ENCODE data around the gene MAP4K5.
A peak's percentile ranks its signal among the peaks of the same experiment; 100 is the strongest.

Gene MAP4K5

DNA sequence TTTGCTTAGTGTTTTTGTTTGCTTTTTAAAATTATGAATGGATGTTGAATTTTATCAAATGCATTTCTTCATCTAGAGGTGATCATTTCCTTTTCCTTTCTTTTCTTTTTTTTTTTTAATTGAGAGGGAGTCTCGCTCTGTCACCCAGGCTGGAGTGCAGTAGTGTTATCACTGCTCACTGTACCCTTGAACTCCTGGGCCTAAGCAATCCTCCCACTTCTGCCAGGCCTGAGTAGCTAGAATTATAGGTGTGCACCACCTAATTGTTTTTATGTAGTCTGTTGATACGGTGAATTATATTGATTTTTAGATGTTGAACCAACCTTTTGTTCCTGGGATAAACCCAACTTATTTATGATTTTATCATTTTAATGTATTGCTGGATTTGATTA lies 134.2 kb downstream of the MAP4K5 start:
- no peak for DNase-seq

DNA sequence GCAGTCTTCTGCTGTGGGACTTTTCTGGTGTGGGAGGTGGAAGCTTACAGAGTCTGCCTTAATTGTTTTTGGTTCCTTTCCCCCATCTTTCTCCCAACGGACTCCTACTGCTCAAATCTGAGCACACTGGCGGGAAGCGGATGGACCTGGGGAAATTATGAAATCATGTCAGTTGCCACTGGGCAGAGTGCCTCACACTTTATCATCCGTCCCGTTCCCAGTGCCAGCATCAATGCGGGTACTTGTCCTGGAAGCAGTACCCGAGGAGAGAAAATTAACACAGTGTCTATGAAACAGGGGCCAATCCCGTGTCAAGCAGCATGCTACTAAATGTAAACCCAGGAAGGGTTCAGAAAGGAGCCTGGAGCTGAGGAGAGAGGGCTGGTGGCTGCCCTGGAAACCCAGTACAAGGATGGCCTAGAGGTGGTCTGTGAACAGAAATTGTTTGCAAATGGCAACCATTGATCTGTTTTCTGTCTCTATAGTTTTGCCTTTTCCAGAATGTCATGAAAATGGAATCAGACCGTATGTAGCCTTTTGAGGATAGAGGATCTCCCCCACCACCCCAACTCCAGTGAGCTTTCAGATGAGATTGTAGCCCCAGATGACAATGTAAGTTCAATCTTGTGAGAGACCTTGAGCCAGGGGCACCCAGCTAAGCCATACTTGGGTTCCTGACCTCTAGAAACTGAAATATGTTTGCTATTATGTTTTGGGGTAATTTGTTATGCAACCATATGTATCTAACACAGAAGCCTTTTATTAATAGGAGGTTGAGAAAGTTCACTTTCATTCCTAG lies 134.8 kb downstream of the MAP4K5 start:
- DNase-seq, result peak; percentile 21

DNA sequence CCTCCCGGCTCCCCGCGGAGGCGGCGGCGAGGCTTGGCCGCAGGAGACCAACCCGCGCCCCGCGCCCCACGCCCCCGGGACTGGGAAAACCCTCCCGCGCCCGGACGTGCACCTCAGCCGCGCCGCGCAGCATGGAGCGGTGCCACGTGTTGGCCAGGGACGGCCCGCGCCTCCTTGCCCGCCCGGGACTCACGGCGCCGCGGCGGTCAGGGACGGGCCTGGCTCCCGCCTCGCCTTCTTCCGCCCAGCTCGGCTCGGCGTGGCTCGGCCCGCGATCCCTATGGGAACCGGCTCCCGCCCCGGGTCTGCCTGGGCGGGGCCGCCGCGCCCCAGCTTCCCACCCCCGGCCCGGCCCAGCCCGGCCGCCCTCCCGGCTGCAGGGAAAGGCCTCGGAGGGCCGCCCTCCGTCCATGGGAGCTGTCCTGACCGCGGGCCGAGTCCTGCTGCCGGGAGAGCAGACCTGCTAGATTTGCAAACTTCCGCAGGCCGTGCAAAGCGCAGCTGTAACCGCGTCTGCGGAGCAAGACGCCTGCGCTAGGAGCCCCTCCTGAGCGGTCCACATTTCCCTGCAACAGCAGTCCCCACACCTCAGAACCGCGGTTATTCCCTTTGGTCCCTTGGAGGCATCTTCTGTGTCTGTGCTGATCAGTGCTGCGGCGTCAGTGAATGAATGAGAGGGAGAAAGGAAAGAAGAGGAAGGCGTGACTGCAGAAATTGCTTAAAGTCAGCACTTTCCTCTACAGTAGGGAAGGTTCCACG lies 135.6 kb downstream of the MAP4K5 start, which contains the start of gene CDKL1:
CDKL1 (minus strand) TSS at position 251 of the 759 bp plus-strand sequence. CDS start 1,013 bp downstream, outside the sequence.
- peak; percentile 49 for DNase-seq

DNA sequence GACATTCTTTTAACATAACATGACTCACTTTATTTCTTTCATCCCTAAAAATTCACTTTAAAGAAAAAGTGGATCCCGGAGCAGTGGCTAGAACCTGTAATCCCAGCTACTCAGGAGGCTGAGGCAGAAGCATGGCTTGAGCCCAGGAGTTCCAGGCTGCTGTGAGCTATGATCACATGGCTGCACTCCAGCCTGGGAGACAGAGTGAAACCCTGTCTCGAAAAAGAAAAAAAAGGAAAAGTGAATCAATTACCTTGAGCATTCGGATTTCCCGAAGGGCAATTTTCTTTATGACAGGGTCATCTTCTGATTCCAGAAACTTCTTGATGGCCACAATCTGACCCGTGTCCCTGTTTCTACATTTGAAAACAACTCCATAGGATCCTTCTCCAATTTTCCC lies 136.9 kb downstream of the MAP4K5 start:
- no peak for DNase-seq

- no peak for DNase-seq
Observed at GRCh38 chr14:50394713-50395112, 137.7 kb downstream of the MAP4K5 start.

DNA sequence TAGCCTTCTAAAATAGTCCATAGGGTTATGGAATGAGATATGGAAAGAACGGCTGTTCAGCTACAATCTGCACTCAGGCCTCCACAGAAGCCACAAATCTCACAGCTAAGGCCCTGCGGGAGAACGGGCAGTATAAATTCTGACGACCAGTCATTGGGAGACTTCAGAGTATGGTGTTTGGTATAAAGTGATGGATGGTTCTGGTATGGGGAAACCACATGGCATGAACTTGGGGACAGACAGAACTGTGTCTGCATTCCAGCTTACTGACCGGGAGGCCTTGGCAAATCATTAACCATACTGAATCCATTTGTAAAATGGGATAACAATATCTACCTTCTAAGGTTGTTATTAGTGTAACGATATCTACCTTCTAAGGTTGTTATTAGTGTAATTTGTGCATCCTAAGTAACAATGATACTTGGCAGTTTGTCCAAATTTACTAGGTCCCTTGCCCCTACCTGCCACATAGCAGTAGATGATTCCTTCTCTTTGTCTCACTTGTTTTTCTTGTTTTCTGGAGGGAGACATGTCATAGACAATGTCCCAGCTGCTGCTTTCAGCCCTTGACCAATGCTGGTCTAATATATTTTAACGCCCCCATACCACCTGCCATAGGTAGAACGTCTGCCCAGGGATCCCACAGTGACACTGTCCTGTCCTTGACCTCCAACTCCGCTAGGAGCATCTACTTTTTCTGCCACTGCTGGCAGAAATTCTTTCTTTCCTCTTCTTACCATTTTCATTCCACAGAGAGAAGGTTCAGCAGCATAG lies 142.5 kb downstream of the MAP4K5 start:
- no peak for DNase-seq

DNA sequence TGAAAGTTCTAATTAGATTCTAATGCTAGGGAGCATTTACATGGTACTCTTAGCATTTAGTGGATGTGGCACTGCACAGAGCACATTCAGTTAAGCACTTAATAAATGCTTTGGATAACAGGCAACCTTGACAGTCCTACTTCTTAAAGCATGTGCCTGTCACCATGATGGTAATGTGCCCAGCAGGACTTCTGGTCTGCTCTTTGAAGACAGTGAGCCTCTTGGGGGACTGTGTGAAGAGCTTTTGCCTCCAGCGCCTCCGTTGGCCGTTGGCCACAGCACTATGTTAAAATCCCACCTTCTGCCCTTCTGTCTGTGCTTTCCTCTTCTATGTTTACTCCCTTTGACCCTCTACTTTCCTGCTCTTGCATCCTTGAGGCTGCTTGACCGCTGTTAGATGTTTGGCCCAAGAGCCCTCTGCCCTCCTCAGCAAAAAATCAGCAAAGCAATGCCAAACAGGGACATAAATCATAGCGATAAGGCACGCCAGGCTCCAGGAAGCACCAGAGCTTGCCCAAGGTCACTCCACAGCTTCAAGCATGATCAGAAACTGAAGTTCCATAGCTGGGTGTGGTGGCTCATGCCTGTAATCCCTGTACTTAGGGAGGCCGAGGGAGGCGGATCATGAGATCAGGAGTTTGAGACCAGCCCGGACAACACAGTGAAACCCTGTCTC lies 144.0 kb downstream of the MAP4K5 start:
- DNase-seq, result no peak

DNA sequence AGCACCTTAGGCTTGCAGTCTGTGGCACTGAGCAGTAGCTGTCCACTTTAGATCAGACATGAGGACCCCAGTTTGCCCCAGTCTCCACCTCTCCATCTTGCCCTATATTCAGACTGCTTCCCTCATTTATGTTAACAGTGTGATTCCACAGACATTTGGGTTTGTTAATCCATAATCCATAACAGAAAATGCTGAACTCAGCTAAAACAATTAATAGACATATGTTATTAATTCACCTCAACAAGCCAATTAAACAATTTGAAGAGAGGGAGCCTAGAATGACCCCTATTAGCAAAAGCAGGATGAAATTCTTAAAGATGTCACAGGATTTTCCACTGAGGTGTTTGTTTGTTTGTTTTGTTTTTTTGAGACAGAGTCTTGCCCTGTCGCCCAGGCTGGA lies 144.8 kb downstream of the MAP4K5 start:
- no peak for DNase-seq

GRCh38 chr14:50383618-50384225 lies 148.6 kb downstream of the MAP4K5 start:
- DNase-seq, result no peak

DNA sequence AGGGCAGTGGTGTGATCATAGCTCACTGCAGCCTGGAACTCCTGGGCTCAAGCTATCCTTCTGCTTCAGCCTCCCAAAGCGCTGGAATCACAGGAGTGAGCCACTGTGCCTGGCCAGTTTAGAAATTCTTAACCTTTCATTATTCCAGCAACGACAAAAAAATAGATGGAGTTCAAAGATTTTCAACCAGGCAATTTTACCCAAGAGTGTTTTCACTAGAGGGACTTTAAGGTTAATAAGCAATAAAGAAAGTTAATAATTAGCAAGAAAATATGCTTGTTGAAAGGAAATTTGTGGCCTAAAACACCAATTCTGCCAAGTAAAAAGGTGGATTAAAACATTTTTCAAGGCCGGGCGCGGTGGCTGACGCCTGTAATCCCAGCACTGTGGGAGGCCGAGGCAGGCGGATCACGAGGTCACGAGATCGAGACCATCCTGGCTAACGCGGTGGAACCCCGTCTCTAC lies 150.5 kb downstream of the MAP4K5 start:
- no peak for DNase-seq

GRCh38 chr14:50381008-50381407 lies 151.4 kb downstream of the MAP4K5 start:
- DNase-seq, result no peak

GRCh38 chr14:50380455-50380854 lies 151.9 kb downstream of the MAP4K5 start:
- no peak for DNase-seq

- no peak for DNase-seq
Observed at GRCh38 chr14:50379563-50379962, 152.8 kb downstream of the MAP4K5 start.

DNA sequence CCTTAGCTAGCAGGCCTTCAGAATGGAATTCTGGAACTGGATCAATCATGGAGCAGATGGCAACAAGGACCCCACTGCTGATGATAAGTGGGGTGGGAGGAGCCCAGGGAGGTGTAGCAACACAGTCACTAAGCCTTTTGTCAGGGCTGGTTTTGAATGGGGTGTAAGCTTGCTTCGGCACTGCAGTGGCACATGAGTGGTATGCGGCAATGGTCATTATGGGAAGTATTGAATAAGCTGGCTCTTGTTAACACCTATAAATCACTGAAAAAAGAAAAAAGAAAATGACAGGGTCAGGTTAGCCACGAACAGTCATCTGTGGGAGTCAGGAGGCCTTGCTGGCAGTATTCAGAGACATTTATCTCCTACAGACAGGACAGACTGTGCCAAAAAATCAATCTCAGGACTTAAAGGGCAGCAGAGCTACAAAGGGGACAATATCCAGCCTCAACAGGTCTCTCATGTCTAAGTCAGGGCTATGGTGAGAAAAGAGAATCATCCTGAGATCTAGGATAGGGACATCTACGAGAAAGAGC lies 154.8 kb downstream of the MAP4K5 start:
- no peak for DNase-seq

DNA sequence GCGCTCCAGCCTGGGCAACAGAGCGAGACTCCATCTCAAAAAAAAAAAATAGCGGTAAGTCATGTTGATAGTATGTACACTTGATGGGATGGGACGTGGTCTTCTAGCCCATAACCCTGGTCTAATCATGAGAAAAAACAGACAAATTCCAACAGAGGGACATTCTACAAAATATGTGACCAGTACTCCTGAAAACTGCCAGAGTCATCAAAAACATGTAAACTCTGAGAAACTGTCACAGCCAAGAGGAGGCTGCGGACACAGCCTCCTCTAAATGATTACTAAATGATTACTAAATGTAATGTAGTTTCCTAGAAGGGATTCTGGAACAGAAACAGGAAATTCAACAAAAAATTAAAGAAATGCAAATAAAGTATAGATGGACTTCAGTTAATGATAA lies 156.6 kb downstream of the MAP4K5 start:
- no peak for DNase-seq

DNA sequence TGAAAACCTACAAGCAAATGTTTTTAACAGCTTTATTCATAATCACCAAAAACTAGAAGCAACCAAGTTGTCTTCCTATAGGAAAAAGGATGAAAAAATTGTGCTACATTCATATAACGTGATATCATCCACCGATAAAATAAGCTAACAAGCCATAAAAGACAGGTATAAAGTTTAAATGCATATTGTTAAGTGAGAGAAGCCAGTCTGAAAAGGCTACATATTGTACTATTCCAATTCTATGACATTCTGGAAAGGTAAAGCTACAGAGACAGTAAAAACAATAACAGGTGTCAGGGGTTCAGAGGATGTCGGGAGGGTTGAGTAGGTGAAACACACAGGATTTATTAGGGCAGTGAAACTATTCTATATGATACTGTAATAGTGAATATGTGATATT lies 158.4 kb downstream of the MAP4K5 start:
- DNase-seq, result no peak

GRCh38 chr14:50371546-50371945 lies 160.8 kb downstream of the MAP4K5 start:
- DNase-seq, result no peak
